SK-N-SH (cell line): ENCODE measurements around the gene AOAH. TPM values are rescaled to one million over a fixed set of nuclear protein-coding genes. Genes with fewer than 3 reads are reported as not detected.

Source experiments
- CTCF ChIA-PET: fragments of 300-600, 350-600 bp; formaldehyde crosslinking; extraction: SDS; loops from one replicate; lab custom pipeline; 2021; lab: Yijun Ruan, JAX
- POLR2A ChIA-PET: fragments of 350-600 bp; sonication (Branson Sonifier 250); formaldehyde crosslinking; extraction: SDS; loops from one replicate; lab custom pipeline; 2020; ENCODE audit warnings: antibody characterized with exemption, inconsistent platforms; lab: Yijun Ruan, JAX
- DNase-seq: peaks from one replicate; pipeline ENCODE4 v3.0.0; 2012
- H2AFZ ChIP-seq: fragments of 200-600 bp; sonication (generic); 2 replicates; pipeline ENCODE4 v1.8.1; 2016; ENCODE audit warnings: antibody characterized with exemption, mild to moderate bottlenecking, low read depth
- H3F3A ChIP-seq: fragments of 200-600 bp; sonication (generic); replicated peaks from 2 replicates; pipeline ENCODE3; 2016; ENCODE audit warnings: antibody characterized with exemption, mild to moderate bottlenecking; ENCODE audit not compliant: insufficient read depth
- H3K27ac ChIP-seq, 2 experiments: fragments of 200-500 bp in 1 of 2; fragments of 200-600 bp in 1 of 2; sonication (Bioruptor generic) in 1 of 2; sonication (generic), shearing (Covaris generic) in 1 of 2; 2 replicates each; pipeline versions ENCODE4 v1.5.1 to v1.6.1; 2014 to 2016; ENCODE audit warnings: low read depth in 2 of 2, inconsistent platforms in 1 of 2, low read length in 1 of 2, mild to moderate bottlenecking in 1 of 2, mixed read lengths in 1 of 2
- H3K27me3 ChIP-seq: fragments of 200-600 bp; sonication (generic), shearing (Covaris generic); 2 replicates; pipeline ENCODE4 v1.6.1; 2016; ENCODE audit warnings: mixed run types; ENCODE audit not compliant: insufficient read depth
- H3K36me3 ChIP-seq, 2 experiments: fragments of 200-500 bp in 1 of 2; fragments of 200-600 bp in 1 of 2; sonication (Bioruptor generic) in 1 of 2; sonication (generic) in 1 of 2; replicated peaks in 1 of 2; 2 replicates each; pipeline versions ENCODE3 to v1.5.1; 2014 to 2016; ENCODE audit warnings: low read length in 1 of 2, mild to moderate bottlenecking in 1 of 2; ENCODE audit not compliant: insufficient read depth in 2 of 2, control insufficient read depth in 1 of 2
- H3K4me1 ChIP-seq, 2 experiments: fragments of 200-500 bp in 1 of 2; fragments of 200-600 bp in 1 of 2; sonication (Bioruptor generic) in 1 of 2; sonication (generic), shearing (Covaris generic) in 1 of 2; 2 replicates each; pipeline versions ENCODE4 v1.5.1 to v1.6.1; 2014 to 2016; ENCODE audit warnings: low read depth in 1 of 2, low read length in 1 of 2, mixed run types in 1 of 2; ENCODE audit not compliant: insufficient read depth in 2 of 2, control insufficient read depth in 1 of 2
- H3K4me2 ChIP-seq: fragments of 200-600 bp; sonication (generic), shearing (Covaris generic); 2 replicates; pipeline ENCODE4 v1.6.1; 2017; ENCODE audit warnings: mixed run types
- H3K4me3 ChIP-seq, 2 experiments: fragments of 200-500 bp in 1 of 2; fragments of 200-600 bp in 1 of 2; sonication (Bioruptor generic) in 1 of 2; sonication (generic), shearing (Covaris generic) in 1 of 2; 2 replicates each; pipeline versions ENCODE4 v1.5.1 to v1.8.1; 2014 to 2016; ENCODE audit warnings: low read depth in 2 of 2, inconsistent platforms in 1 of 2, low read length in 1 of 2, mild to moderate bottlenecking in 1 of 2, mixed read lengths in 1 of 2, moderate library complexity in 1 of 2
- H3K79me2 ChIP-seq: fragments of 200-600 bp; sonication (generic); 2 replicates; pipeline ENCODE4 v1.8.1; 2017; ENCODE audit warnings: mild to moderate bottlenecking; ENCODE audit not compliant: insufficient read depth
- H3K9ac ChIP-seq: fragments of 200-600 bp; sonication (generic); 2 replicates; pipeline ENCODE4 v1.6.1; 2017; ENCODE audit warnings: mixed run types
- H3K9me2 ChIP-seq: fragments of 200-600 bp; sonication (generic); 2 replicates; pipeline ENCODE4 v1.6.1; 2017; ENCODE audit warnings: mixed run types
- H3K9me3 ChIP-seq: fragments of 200-600 bp; sonication (generic); 2 replicates; pipeline ENCODE4 v1.6.1; 2017; ENCODE audit warnings: mixed run types, mild to moderate bottlenecking, moderate library complexity
- H4K20me1 ChIP-seq: fragments of 200-600 bp; sonication (generic); 2 replicates; pipeline ENCODE4 v1.6.1; 2017; ENCODE audit warnings: mild to moderate bottlenecking, mixed run types; ENCODE audit not compliant: insufficient read depth
- CHD2 ChIP-seq: fragments of 150-350 bp; IDR thresholded peaks from 2 replicates; pipeline ENCODE4 v1.6.1; 2018; ENCODE audit warnings: low read length; ENCODE audit not compliant: partially characterized antibody
- ELF1 ChIP-seq: IDR thresholded peaks from 2 replicates; pipeline ENCODE4 v1.4.0; 2012
- EP300 ChIP-seq, 2 experiments: IDR thresholded peaks; 2 replicates each; pipeline versions ENCODE4 v1.4.0 to v1.6.1; 2012; ENCODE audit warnings: borderline replicate concordance in 1 of 2, low read depth in 1 of 2, low read length in 1 of 2
- EZH2phosphoT487 ChIP-seq: fragments of 200-600 bp; sonication (generic); IDR thresholded peaks from 2 replicates; pipeline ENCODE4 v1.6.1; 2017; ENCODE audit warnings: low read depth, mixed run types, mild to moderate bottlenecking, antibody characterized with exemption, moderate library complexity, borderline replicate concordance
- FOXM1 ChIP-seq: IDR thresholded peaks from 2 replicates; pipeline ENCODE4 v1.4.0; 2012; ENCODE audit warnings: low read depth, mild to moderate bottlenecking
- GATA2 ChIP-seq: sonication (generic); formaldehyde crosslinking; IDR thresholded peaks from 2 replicates; pipeline ENCODE4 v1.5.0; 2020; ENCODE audit warnings: mild to moderate bottlenecking, missing genetic modification reagents
- JUND ChIP-seq: IDR thresholded peaks from 2 replicates; pipeline ENCODE4 v1.4.0; 2012
- MXI1 ChIP-seq: IDR thresholded peaks from 2 replicates; pipeline ENCODE4 v1.6.1; 2012; ENCODE audit warnings: mild to moderate bottlenecking, low read depth, low read length, improper control_type of control experiment
- POLR2AphosphoS5 ChIP-seq: IDR thresholded peaks from 2 replicates; pipeline ENCODE4 v1.6.1; 2012; ENCODE audit warnings: low read depth, low read length
- RXRA ChIP-seq: IDR thresholded peaks from 2 replicates; pipeline ENCODE4 v1.4.0; 2012; ENCODE audit warnings: low read depth, mild to moderate bottlenecking, borderline replicate concordance
- TAF1 ChIP-seq: IDR thresholded peaks from 2 replicates; pipeline ENCODE4 v1.6.1; 2012; ENCODE audit warnings: low read depth, mild to moderate bottlenecking, low read length, moderate library complexity, borderline replicate concordance
- TCF12 ChIP-seq: IDR thresholded peaks from 2 replicates; pipeline ENCODE4 v1.4.0; 2012
- YY1 ChIP-seq: IDR thresholded peaks from 2 replicates; pipeline ENCODE4 v1.4.0; 2012; ENCODE audit warnings: low read depth, mild to moderate bottlenecking
- WGBS: methylation state at CpG from one replicate; pipeline ENCODE4 v1.1.6; 2017; ENCODE audit warnings: low lambda C conversion rate; 5-methylcytosine and 5-hydroxymethylcytosine counted together
- polyA plus RNA-seq, 3 experiments: library from polyadenylated mRNA; depleted of rRNA; stranded (reverse); fragments of >200 nt; gene quantifications; 2 replicates each; pipeline ENCODE4 v1.2.3, GENCODE V29; 2012
- TF ChIP-seq, protein P1 (sequence below): IDR thresholded peaks from 2 replicates; pipeline ENCODE4 v1.4.0; 2012; ENCODE audit warnings: low read depth, borderline replicate concordance
- TF ChIP-seq, protein P2 (sequence below): fragments of 150-350 bp; IDR thresholded peaks from 2 replicates; pipeline ENCODE4 v1.6.1; 2016; ENCODE audit warnings: mild to moderate bottlenecking, low read depth, low read length
- TF ChIP-seq, protein P3 (sequence below): IDR thresholded peaks from 2 replicates; pipeline ENCODE4 v1.4.0; 2012; ENCODE audit warnings: low read depth

The AOAH gene
- polyA plus RNA-seq, 1 of the 3 experiments (the other 2 are of a cell fraction), result not detected

DNA sequence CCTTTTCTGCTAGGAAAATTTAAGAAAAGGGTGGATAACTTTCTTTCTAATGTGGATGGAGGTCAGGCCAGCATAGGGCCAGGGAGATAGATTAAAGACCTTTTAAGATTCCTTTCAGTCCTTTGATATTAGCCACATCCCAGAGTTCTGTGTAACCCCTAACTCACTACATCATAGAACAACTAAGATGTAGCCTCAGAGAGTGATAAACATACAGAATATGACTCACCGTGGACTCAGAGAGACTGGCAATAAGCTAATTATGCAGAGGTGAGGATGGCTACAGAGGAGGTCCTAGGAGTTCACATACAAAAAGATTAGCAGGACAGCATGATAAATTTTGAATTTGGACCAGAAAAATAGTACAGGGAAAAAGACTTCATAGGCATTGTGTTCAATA is 141.0 kb downstream of the AOAH start:
- no peak overlapping the region for H3K9ac ChIP-seq
- H3K9me3 ChIP-seq, result no peaks in the 10 kb centered on the region
- no peaks in the 10 kb centered on the region for H3K4me1 ChIP-seq
- H3K9me2 ChIP-seq, result no peaks in the 10 kb centered on the region
- H3K27me3 ChIP-seq, result no peaks in the 10 kb centered on the region
- no peaks in the 10 kb centered on the region for H4K20me1 ChIP-seq
- no peak for TF ChIP-seq JUND
- TF ChIP-seq ELF1, result no peak
- TF ChIP-seq EZH2phosphoT487, result no peak
- no peak for TF ChIP-seq RXRA
- H3K27ac ChIP-seq, result no peak overlapping the region
- CTCF ChIA-PET, result interaction anchor here (2.0 kb wide), 1 partner anchor 17 kb away, joined by 7 read pairs; no protein-coding TSS in a partner anchor
- no peaks in the 10 kb centered on the region for H3K79me2 ChIP-seq
- no peak overlapping the region for H3K4me3 ChIP-seq
- DNase-seq, result no peak
- POLR2A ChIA-PET, result no interaction called here
- H3K36me3 ChIP-seq, result no peaks in the 10 kb centered on the region
- H2AFZ ChIP-seq, result no peak overlapping the region
- H3F3A ChIP-seq, result no peaks in the 10 kb centered on the region
- no peak overlapping the region for H3K4me2 ChIP-seq
- 28% methylated on average over 1 of the region's 1 CpG for WGBS

DNA sequence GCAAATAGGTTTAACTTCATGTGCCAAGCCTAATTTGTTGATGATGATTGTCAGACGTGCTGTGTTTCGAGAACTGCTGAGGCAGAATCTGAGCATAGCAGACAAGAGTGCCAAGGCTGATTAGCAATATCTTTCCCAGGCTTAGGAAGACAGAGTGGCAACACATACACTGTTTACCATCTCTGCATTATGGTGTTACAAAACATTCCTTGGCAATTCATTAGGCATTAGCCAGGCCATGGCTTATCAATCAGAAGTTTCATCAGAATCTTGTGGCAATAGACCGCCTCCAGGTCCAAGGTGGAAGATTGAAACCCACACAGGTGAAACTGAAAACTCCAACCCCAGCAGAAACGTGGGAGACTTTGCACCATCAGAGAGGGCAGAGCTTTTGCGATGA is 148.5 kb downstream of the AOAH start:
- CTCF ChIA-PET, result interaction anchor here (1.7 kb wide), 1 partner anchor 10 kb away, joined by 4 read pairs; no protein-coding TSS in a partner anchor
- POLR2A ChIA-PET, result no interaction called here
- Histone ChIP-seq H4K20me1 (no peaks in the 10 kb centered on the region), H3K4me1 (peaks cover 0 to 4% of the 10 kb centered on the region in 2 experiments; a peak in 1 of 4 replicates), H3K9me2 (no peaks in the 10 kb centered on the region), H3F3A (no peaks in the 10 kb centered on the region), H3K27ac (no peak overlapping the region), H3K9ac (no peak overlapping the region), H3K9me3 (no peaks in the 10 kb centered on the region), H3K4me3 (no peak overlapping the region), H3K79me2 (no peaks in the 10 kb centered on the region), H3K4me2 (no peak overlapping the region), H2AFZ (no peak overlapping the region), H3K36me3 (no peaks in the 10 kb centered on the region), H3K27me3 (peaks cover 5% of the 10 kb centered on the region; the same call in 1 of the 2 replicates)
- TF ChIP-seq TCF12 (no peak), GATA2 (CRISPR knock-in tag) (0 out of 2 replicates have a peak, but pooled peaks have one; percentile 4), CHD2 (no peak), ELF1 (no peak)
- TF ChIP-seq, protein P1, sequence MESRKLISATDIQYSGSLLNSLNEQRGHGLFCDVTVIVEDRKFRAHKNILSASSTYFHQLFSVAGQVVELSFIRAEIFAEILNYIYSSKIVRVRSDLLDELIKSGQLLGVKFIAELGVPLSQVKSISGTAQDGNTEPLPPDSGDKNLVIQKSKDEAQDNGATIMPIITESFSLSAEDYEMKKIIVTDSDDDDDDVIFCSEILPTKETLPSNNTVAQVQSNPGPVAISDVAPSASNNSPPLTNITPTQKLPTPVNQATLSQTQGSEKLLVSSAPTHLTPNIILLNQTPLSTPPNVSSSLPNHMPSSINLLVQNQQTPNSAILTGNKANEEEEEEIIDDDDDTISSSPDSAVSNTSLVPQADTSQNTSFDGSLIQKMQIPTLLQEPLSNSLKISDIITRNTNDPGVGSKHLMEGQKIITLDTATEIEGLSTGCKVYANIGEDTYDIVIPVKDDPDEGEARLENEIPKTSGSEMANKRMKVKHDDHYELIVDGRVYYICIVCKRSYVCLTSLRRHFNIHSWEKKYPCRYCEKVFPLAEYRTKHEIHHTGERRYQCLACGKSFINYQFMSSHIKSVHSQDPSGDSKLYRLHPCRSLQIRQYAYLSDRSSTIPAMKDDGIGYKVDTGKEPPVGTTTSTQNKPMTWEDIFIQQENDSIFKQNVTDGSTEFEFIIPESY, result no peak
- 32% methylated on average over 5 of the region's 5 CpGs for WGBS
- no peak for DNase-seq

DNA sequence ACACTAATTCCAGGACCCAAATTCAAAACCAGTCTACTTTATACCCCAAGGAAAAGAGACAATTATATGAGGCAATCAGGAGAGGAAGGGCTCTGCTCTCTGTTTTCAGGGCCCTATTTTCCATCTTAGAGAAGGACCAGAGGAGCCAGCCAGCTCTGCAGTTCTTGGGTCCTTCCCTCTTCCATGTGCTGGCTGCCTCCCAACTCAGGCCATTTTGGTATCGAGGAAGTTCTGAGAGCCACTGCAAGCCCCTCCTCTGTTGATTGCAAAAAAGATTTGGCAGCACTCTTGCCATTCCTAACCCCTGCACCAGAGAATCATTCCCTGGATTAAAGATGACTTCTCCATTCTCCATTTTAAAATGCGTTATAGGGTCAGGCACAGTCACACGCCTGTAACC is 151.2 kb downstream of the AOAH start:
- CTCF ChIA-PET, result interaction anchor here (1.3 to 1.6 kb wide), 2 partner anchors 98 to 607 kb away, joined by 3 read pairs; no protein-coding TSS in a partner anchor

More for the DNA sequence above, 151.2 kb downstream of the AOAH start:
- Histone ChIP-seq H3K9me2 (no peaks in the 10 kb centered on the region), H3K4me1 (peaks cover 0 to 4% of the 10 kb centered on the region in 2 experiments; a peak in 1 of 4 replicates), H3K4me2 (no peak overlapping the region), H3K9me3 (no peaks in the 10 kb centered on the region), H3K36me3 (no peaks in the 10 kb centered on the region), H2AFZ (no peak overlapping the region), H4K20me1 (no peaks in the 10 kb centered on the region), H3K9ac (no peak overlapping the region), H3K27me3 (peaks cover 5% of the 10 kb centered on the region; the same call in 1 of the 2 replicates), H3K79me2 (no peaks in the 10 kb centered on the region), H3K27ac (no peak overlapping the region), H3K4me3 (no peak overlapping the region), H3F3A (no peaks in the 10 kb centered on the region)
- POLR2A ChIA-PET, result no interaction called here
- no peak for DNase-seq
- TF ChIP-seq, protein P2, sequence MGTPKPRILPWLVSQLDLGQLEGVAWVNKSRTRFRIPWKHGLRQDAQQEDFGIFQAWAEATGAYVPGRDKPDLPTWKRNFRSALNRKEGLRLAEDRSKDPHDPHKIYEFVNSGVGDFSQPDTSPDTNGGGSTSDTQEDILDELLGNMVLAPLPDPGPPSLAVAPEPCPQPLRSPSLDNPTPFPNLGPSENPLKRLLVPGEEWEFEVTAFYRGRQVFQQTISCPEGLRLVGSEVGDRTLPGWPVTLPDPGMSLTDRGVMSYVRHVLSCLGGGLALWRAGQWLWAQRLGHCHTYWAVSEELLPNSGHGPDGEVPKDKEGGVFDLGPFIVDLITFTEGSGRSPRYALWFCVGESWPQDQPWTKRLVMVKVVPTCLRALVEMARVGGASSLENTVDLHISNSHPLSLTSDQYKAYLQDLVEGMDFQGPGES, result no peak
- TF ChIP-seq EP300 (IDR thresholded peaks at IDR 0.05; ENCODE audit: borderline replicate concordance in 1 of 2, low read depth in 1 of 2, low read length in 1 of 2) (no peak), JUND (no peak), TAF1 (no peak), MXI1 (no peak), POLR2AphosphoS5 (no peak), RXRA (no peak), YY1 (no peak), FOXM1 (no peak)
- TF ChIP-seq, protein P3, sequence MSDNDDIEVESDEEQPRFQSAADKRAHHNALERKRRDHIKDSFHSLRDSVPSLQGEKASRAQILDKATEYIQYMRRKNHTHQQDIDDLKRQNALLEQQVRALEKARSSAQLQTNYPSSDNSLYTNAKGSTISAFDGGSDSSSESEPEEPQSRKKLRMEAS, result no peak
- TF ChIP-seq, protein P1, result no peak
- 68% methylated on average over 3 of the region's 3 CpGs for WGBS
